Prostate gland (tissue), 2 donors: ENCODE data around the gene ENOSF1. TPM values are rescaled to one million over a fixed set of nuclear protein-coding genes. Genes with fewer than 3 reads are reported as not detected.

ENCODE experiments used
- DNase-seq: peaks from one replicate; pipeline ENCODE4 v3.0.0-alpha.2; 2019; ENCODE audit warnings: low spot score
- H3K27ac ChIP-seq, 2 donors: fragments of 200-600 bp; sonication (generic); 2 replicates each; pipeline ENCODE4 v1.5.1; 2017 to 2019
- H3K27me3 ChIP-seq: fragments of 200-600 bp; sonication (generic); replicated peaks from 2 replicates; pipeline ENCODE4 v1.5.1; 2019; ENCODE audit not compliant: insufficient read depth
- H3K36me3 ChIP-seq, 2 donors: fragments of 200-600 bp; sonication (generic); 1 replicate in 1 of 2; 2 replicates in 1 of 2; pipeline versions ENCODE4 v1.5.1 to v1.8.1; 2017 to 2019
- H3K4me1 ChIP-seq: fragments of 200-600 bp; sonication (generic); replicated peaks from 2 replicates; pipeline ENCODE4 v1.5.1; 2019
- H3K4me3 ChIP-seq, 2 donors: fragments of 200-600 bp; sonication (generic); 2 replicates each; pipeline ENCODE4 v1.5.1; 2017 to 2019
- H3K9me3 ChIP-seq: fragments of 200-600 bp; sonication (generic); 2 replicates; pipeline ENCODE4 v1.5.1; 2017
- POLR2A ChIP-seq: fragments of 450-650 bp; IDR thresholded peaks from one replicate; pipeline ENCODE4 v1.6.1; 2016; ENCODE audit warnings: antibody characterized with exemption, mild to moderate bottlenecking
- POLR2AphosphoS5 ChIP-seq: sonication (generic); formaldehyde crosslinking; IDR thresholded peaks from one replicate; pipeline ENCODE4 v1.6.1; 2017; ENCODE audit warnings: antibody characterized with exemption
- WGBS: methylation state at CpG from one replicate; pipeline ENCODE4 v1.1.5; 2018; 5-methylcytosine and 5-hydroxymethylcytosine counted together
- intact Hi-C: fragments of 100-400 bp; cut with DNase I; formaldehyde crosslinking; loops from one replicate; pipeline ENCODE4 v1.14.2; 2022
- total RNA-seq, 2 donors: library from RNA; depleted of rRNA; stranded (reverse); fragments of >200 nt; gene quantifications; one replicate each; pipeline ENCODE4 v1.1.0, GENCODE V29; 2016
- TF ChIP-seq, protein P1 (sequence below), 4 experiments: fragments of 200-600 bp in 2 of 4; fragments of 450-650 bp in 2 of 4; sonication (generic) in 2 of 4; IDR thresholded peaks; 1 replicate in 3 of 4; 2 replicates in 1 of 4; pipeline ENCODE4 v1.5.1; 2016 to 2019; ENCODE audit warnings: antibody characterized with exemption in 4 of 4, mild to moderate bottlenecking in 2 of 4, moderate library complexity in 2 of 4

Gene ENOSF1
- total RNA-seq, 2 donors from 2014 or later: 84.8 to 114 TPM

- DNase-seq: no peak
- TF ChIP-seq, protein P1, sequence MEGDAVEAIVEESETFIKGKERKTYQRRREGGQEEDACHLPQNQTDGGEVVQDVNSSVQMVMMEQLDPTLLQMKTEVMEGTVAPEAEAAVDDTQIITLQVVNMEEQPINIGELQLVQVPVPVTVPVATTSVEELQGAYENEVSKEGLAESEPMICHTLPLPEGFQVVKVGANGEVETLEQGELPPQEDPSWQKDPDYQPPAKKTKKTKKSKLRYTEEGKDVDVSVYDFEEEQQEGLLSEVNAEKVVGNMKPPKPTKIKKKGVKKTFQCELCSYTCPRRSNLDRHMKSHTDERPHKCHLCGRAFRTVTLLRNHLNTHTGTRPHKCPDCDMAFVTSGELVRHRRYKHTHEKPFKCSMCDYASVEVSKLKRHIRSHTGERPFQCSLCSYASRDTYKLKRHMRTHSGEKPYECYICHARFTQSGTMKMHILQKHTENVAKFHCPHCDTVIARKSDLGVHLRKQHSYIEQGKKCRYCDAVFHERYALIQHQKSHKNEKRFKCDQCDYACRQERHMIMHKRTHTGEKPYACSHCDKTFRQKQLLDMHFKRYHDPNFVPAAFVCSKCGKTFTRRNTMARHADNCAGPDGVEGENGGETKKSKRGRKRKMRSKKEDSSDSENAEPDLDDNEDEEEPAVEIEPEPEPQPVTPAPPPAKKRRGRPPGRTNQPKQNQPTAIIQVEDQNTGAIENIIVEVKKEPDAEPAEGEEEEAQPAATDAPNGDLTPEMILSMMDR (IDR thresholded peaks at IDR 0.05): no peak
- TF ChIP-seq POLR2A (no peak), POLR2AphosphoS5 (no peak)
- intact Hi-C loops: no loop called here
- 88% methylated on average over 5 of the region's 5 CpGs for WGBS
- H3K4me1 ChIP-seq: no peaks in the 10 kb centered on the region
- no peaks in the 10 kb centered on the region for H3K9me3 ChIP-seq
- H3K4me3 ChIP-seq: no peak overlapping the region
- H3K27ac ChIP-seq: no peak overlapping the region
- H3K36me3 ChIP-seq: no peaks in the 10 kb centered on the region
- H3K27me3 ChIP-seq: no peaks in the 10 kb centered on the region
Measured at GRCh38 chr18:681985-682384, 30.4 kb downstream of the ENOSF1 start.

- no peak for DNase-seq
- H3K36me3 ChIP-seq: no peaks in the 10 kb centered on the region
- H3K27me3 ChIP-seq: no peaks in the 10 kb centered on the region
- intact Hi-C loops: no loop called here
- TF ChIP-seq, protein P1 (IDR thresholded peaks at IDR 0.05): no peak
- TF ChIP-seq POLR2AphosphoS5: no peak
- no peaks in the 10 kb centered on the region for H3K4me1 ChIP-seq
- WGBS: over 99% methylated on average over 4 of the region's 4 CpGs
- no peak overlapping the region for H3K27ac ChIP-seq
- no peak overlapping the region for H3K4me3 ChIP-seq
- H3K9me3 ChIP-seq: no peaks in the 10 kb centered on the region
Measured at GRCh38 chr18:680392-680791, 32.0 kb downstream of the ENOSF1 start.

GRCh38 chr18:679516-679915, 32.9 kb downstream of the ENOSF1 start:
- DNase-seq: no peak
- Histone ChIP-seq H3K9me3 (no peaks in the 10 kb centered on the region), H3K27me3 (no peaks in the 10 kb centered on the region), H3K4me3 (no peak overlapping the region), H3K36me3 (no peaks in the 10 kb centered on the region), H3K27ac (no peak overlapping the region), H3K4me1 (no peaks in the 10 kb centered on the region)
- TF ChIP-seq POLR2AphosphoS5 (no peak), POLR2A (no peak)
- TF ChIP-seq, protein P1 (IDR thresholded peaks at IDR 0.05): no peak
- 100% methylated on average over 4 of the region's 4 CpGs for WGBS
- intact Hi-C loops: no loop called here

DNA sequence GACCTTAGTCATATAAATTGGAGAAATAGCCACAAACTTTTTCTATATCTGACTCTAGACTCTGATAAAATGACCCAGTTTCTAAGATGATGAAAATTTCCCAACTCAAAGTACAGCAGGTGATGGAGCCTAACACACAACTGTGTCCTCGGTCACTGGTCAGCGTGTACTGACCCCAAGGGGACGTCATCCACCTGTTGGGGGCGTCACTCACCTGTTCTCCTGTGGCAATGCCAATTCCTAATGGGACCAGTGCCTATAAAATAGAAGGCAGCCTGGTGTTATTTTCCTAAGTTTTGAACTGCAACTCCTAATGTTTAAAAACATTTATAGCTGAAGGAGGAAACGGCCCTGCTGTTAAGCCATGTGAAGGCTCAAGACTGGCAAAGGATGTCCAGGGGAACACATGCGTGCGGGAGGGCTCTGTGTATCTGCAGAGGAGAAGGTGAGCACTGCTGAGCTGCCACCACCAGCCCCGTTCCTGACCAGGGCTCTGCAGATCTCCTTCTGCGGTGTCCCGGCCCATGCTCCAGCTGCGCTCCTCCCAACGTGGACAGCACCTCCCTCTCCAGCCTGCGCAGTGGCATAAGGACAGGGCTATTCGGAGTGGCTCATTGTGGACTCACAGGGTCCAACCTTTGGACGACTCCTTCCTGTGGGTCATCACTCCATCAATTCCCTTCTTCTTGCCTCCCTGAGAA, 33.8 kb downstream of the ENOSF1 start:
- Histone ChIP-seq H3K27me3 (no peaks in the 10 kb centered on the region), H3K27ac (no peak overlapping the region), H3K4me3 (no peak overlapping the region), H3K36me3 (no peaks in the 10 kb centered on the region), H3K4me1 (no peaks in the 10 kb centered on the region), H3K9me3 (no peaks in the 10 kb centered on the region)
- TF ChIP-seq, protein P1 (IDR thresholded peaks at IDR 0.05): no peak
- 90% methylated on average over 15 of the region's 15 CpGs for WGBS
- DNase-seq: no peak
- intact Hi-C loops: no loop called here

DNA sequence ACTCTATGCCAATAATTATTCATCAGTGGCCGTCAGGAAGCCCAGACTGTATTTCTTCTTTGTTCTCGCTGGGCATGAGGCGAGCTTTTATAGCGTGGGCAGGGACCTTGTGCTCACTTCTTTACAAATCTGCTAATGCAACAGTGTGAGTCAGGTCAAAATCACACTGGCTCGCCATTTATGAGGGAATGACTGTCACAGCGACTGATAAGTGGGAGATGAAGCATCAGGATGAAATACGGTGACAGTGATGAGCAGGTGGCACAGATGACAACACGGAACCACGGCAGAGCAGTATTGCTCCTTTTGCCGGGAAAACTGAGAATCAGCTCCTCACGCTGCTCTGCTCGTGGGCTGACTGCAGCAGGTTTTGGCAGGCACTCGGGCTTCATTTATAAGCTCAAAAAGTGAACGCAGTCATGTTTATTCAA, 34.5 kb downstream of the ENOSF1 start:
- DNase-seq: no peak
- TF ChIP-seq POLR2AphosphoS5: no peak
- TF ChIP-seq POLR2A: no peak
- TF ChIP-seq, protein P1 (IDR thresholded peaks at IDR 0.05): no peak
- Histone ChIP-seq H3K9me3 (no peaks in the 10 kb centered on the region), H3K27me3 (no peaks in the 10 kb centered on the region), H3K27ac (no peak overlapping the region), H3K4me3 (no peak overlapping the region), H3K36me3 (no peaks in the 10 kb centered on the region), H3K4me1 (no peaks in the 10 kb centered on the region)
- intact Hi-C loops: no loop called here
- WGBS: 78% methylated on average over 14 of the region's 14 CpGs
